Stomach (tissue), 9 donors: ENCODE data around the gene HEXD. TPM values are rescaled to one million over a fixed set of nuclear protein-coding genes. Genes with fewer than 3 reads are reported as not detected.

ENCODE experiments used
- DNase-seq, 2 donors: peaks; one replicate each; pipeline versions ENCODE4 v3.0.0 to v3.0.0-alpha.2; 2013 to 2019
- H3K27ac ChIP-seq, 5 donors: fragments of 200-600 bp in 4 of 5; sonication (generic) in 4 of 5; one replicate each; pipeline ENCODE4 v1.5.1; 2013 to 2019; ENCODE audit warnings: mild to moderate bottlenecking in 1 of 5, moderate library complexity in 1 of 5
- H3K27me3 ChIP-seq, 3 donors: fragments of 200-600 bp; sonication (generic); one replicate each; pipeline ENCODE4 v1.5.1; 2017 to 2019; ENCODE audit warnings: mixed run types in 1 of 3
- H3K36me3 ChIP-seq, 4 donors: fragments of 200-600 bp; sonication (generic); 1 replicate in 3 of 4; 2 replicates in 1 of 4; pipeline ENCODE4 v1.5.1; 2016 to 2019
- H3K4me1 ChIP-seq, 4 donors: fragments of 200-600 bp; sonication (generic); one replicate each; pipeline ENCODE4 v1.5.1; 2016 to 2019
- H3K4me3 ChIP-seq, 4 donors: fragments of 200-600 bp; sonication (generic) in 3 of 4; one replicate each; pipeline ENCODE4 v1.5.1; 2016 to 2019; ENCODE audit warnings: mild to moderate bottlenecking in 1 of 4
- H3K9me3 ChIP-seq, 4 donors: fragments of 200-600 bp; sonication (generic); one replicate each; pipeline ENCODE4 v1.5.1; 2016 to 2019
- CTCF ChIP-seq, 7 experiments: fragments of 450-650 bp in 4 of 7; fragments of 200-600 bp in 3 of 7; sonication (generic) in 3 of 7; IDR thresholded peaks; one replicate each; pipeline ENCODE4 v1.5.1; 2016 to 2019; ENCODE audit warnings: antibody characterized with exemption in 7 of 7, control low read depth in 2 of 7, mild to moderate bottlenecking in 1 of 7
- EP300 ChIP-seq: sonication (generic); formaldehyde crosslinking; IDR thresholded peaks from one replicate; pipeline ENCODE4 v1.6.1; 2017; ENCODE audit warnings: antibody characterized with exemption
- POLR2A ChIP-seq, 4 donors: fragments of 450-650 bp; IDR thresholded peaks; one replicate each; pipeline ENCODE4 v1.6.1; 2016; ENCODE audit warnings: antibody characterized with exemption in 4 of 4, control low read depth in 2 of 4, mild to moderate bottlenecking in 1 of 4, moderate library complexity in 1 of 4
- POLR2AphosphoS5 ChIP-seq, 3 donors: sonication (generic); formaldehyde crosslinking; IDR thresholded peaks; one replicate each; pipeline ENCODE4 v1.6.1; 2016; ENCODE audit warnings: antibody characterized with exemption in 3 of 3
- WGBS, 5 donors: extraction: QIAGEN DNeasy Blood & Tissue Kit in 3 of 5; methylation state at CpG; one replicate each; pipeline versions ENCODE4 v1.1.5 to v1.1.7; 2013 to 2018; 5-methylcytosine and 5-hydroxymethylcytosine counted together
- intact Hi-C: fragments of 100-400 bp; cut with DNase I; formaldehyde crosslinking; loops from one replicate; pipeline ENCODE4 v1.15.1; 2023; ENCODE audit warnings: low total_unique reads
- polyA plus RNA-seq, 3 donors: library from polyadenylated mRNA; stranded (reverse); fragments of 200-250 nt; gene quantifications; one replicate each; pipeline ENCODE4 v1.2.3, GENCODE V29; 2013
- total RNA-seq, 5 donors: library from RNA; depleted of rRNA; stranded (reverse); fragments of >200 nt; gene quantifications; one replicate each; pipeline versions ENCODE4 v1.1.0 to v1.2.3, GENCODE V29; 2014 to 2016
- donor health status: healthy with polysubstance abuse.
- donor health status: Bipolar disorder and iron deficiency.
- donor health status: healthy.

Gene HEXD
- total and polyA plus RNA-seq, 8 donors = 13.8 to 212 (median 102) TPM

- intact Hi-C loops = no loop called here
- H3K27me3 ChIP-seq = no peaks in the 10 kb centered on the region
- TF ChIP-seq EP300 (no peak), POLR2A (IDR thresholded peaks at IDR 0.05) (no peak), CTCF (IDR thresholded peaks at IDR 0.05) (no peak), POLR2AphosphoS5 (IDR thresholded peaks at IDR 0.05) (no peak)
- H3K4me3 ChIP-seq = no peak overlapping the region
- no peaks in the 10 kb centered on the region for H3K9me3 ChIP-seq
- DNase-seq = no peak
- 92 to 99% (median 93%) methylated on average over 4 of the region's 4 CpGs for WGBS, 5 donors
- no peak overlapping the region for H3K27ac ChIP-seq
- H3K36me3 ChIP-seq = peaks cover 4 to 27% (median 20%) of the 10 kb centered on the region in 4 donors
- peaks cover 6 to 37% (median 27%) of the 10 kb centered on the region in 4 donors for H3K4me1 ChIP-seq
Observed at GRCh38 chr17:82416264-82416663, 1.9 kb upstream of the HEXD start.

- Histone ChIP-seq H3K27me3 (no peaks in the 10 kb centered on the region), H3K4me1 (peaks cover 6 to 37% (median 27%) of the 10 kb centered on the region in 4 donors), H3K9me3 (no peaks in the 10 kb centered on the region), H3K36me3 (peaks cover 10 to 28% (median 25%) of the 10 kb centered on the region in 4 donors), H3K4me3 (no peak overlapping the region), H3K27ac (no peak overlapping the region)
- TF ChIP-seq POLR2A (IDR thresholded peaks at IDR 0.05) (no peak), EP300 (no peak), CTCF (IDR thresholded peaks at IDR 0.05) (no peak), POLR2AphosphoS5 (IDR thresholded peaks at IDR 0.05) (no peak)
- intact Hi-C loops = no loop called here
- no peak for DNase-seq
- 83 to 92% (median 91%) methylated on average over 6 of the region's 6 CpGs for WGBS, 5 donors
Observed at GRCh38 chr17:82416771-82417170, 1.4 kb upstream of the HEXD start.

GRCh38 chr17:82419540-82419939 lies 1.4 kb downstream of the HEXD start:
- Histone ChIP-seq H3K27ac (peak overlapping the region in 2 of 5 donors; percentile 93), H3K4me3 (peak overlapping the region in 3 of 4 donors; percentile 74 to 92 (median 86)), H3K9me3 (peaks cover 0 to 7% (median 3%) of the 10 kb centered on the region in 4 donors), H3K4me1 (peaks cover 6 to 34% (median 23%) of the 10 kb centered on the region in 4 donors), H3K27me3 (no peaks in the 10 kb centered on the region), H3K36me3 (peaks cover 10 to 35% (median 18%) of the 10 kb centered on the region in 4 donors)
- intact Hi-C loops = no loop called here
- no peak for TF ChIP-seq POLR2A (IDR thresholded peaks at IDR 0.05)
- no peak for TF ChIP-seq EP300
- no peak for TF ChIP-seq CTCF (IDR thresholded peaks at IDR 0.05)
- TF ChIP-seq POLR2AphosphoS5 (IDR thresholded peaks at IDR 0.05) = no peak
- 66 to 84% (median 79%) methylated on average over 2 of the region's 2 CpGs for WGBS, 5 donors
- DNase-seq = no peak

GRCh38 chr17:82424001-82424862 lies 6.1 kb downstream of the HEXD start:
- peaks cover 0 to 7% (median 3%) of the 10 kb centered on the region in 4 donors for H3K9me3 ChIP-seq
- WGBS, 5 donors = 83 to 87% (median 86%) methylated on average over 25 of the region's 25 CpGs
- no peak overlapping the region for H3K27ac ChIP-seq
- no peaks in the 10 kb centered on the region for H3K27me3 ChIP-seq
- H3K36me3 ChIP-seq = peaks cover 10 to 43% (median 22%) of the 10 kb centered on the region in 4 donors
- intact Hi-C loops = no loop called here
- TF ChIP-seq POLR2AphosphoS5 (IDR thresholded peaks at IDR 0.05) (no peak), EP300 (no peak), POLR2A (IDR thresholded peaks at IDR 0.05) (no peak), CTCF (IDR thresholded peaks at IDR 0.05) (peak in 2 of 7 experiments; percentile 60 to 62)
- peaks cover 0 to 11% (median 6%) of the 10 kb centered on the region in 4 donors for H3K4me1 ChIP-seq
- no peak overlapping the region for H3K4me3 ChIP-seq
- peak; percentile 45 to 54 for DNase-seq
